Uterus (tissue), 4 donors: ENCODE measurements around the gene EPS8L1. TPM values are rescaled to one million over a fixed set of nuclear protein-coding genes. Genes with fewer than 3 reads are reported as not detected.
"Not testable (repeated sequence)": the region's sequence is repeated elsewhere in the genome, so short reads cannot be mapped to it uniquely, and the experiment has no call there.

Experiments used
- DNase-seq, 2 donors: peaks; one replicate each; pipeline ENCODE4 v3.0.0-alpha.2; 2019 to 2020
- H3K27ac ChIP-seq, 2 donors: fragments of 200-600 bp; sonication (generic); 1 replicate in 1 of 2; 2 replicates in 1 of 2; pipeline ENCODE4 v1.5.1; 2016 to 2018
- H3K27me3 ChIP-seq, 2 donors: fragments of 200-600 bp; sonication (generic); one replicate each; pipeline ENCODE4 v1.5.1; 2018 to 2019; ENCODE audit warnings: control low read depth in 1 of 2
- H3K36me3 ChIP-seq, 2 donors: fragments of 200-600 bp; sonication (generic); one replicate each; pipeline ENCODE4 v1.5.1; 2019; ENCODE audit warnings: control low read depth in 1 of 2
- H3K4me1 ChIP-seq, 2 donors: fragments of 200-600 bp; sonication (generic); one replicate each; pipeline ENCODE4 v1.5.1; 2018 to 2019; ENCODE audit warnings: control low read depth in 1 of 2
- H3K4me3 ChIP-seq, 2 donors: fragments of 200-600 bp; sonication (generic); 1 replicate in 1 of 2; 2 replicates in 1 of 2; pipeline ENCODE4 v1.5.1; 2018 to 2019; ENCODE audit warnings: mild to moderate bottlenecking in 1 of 2
- H3K9me3 ChIP-seq, 2 donors: fragments of 200-600 bp; sonication (generic); one replicate each; pipeline ENCODE4 v1.5.1; 2019; ENCODE audit warnings: control low read depth in 1 of 2
- CTCF ChIP-seq, 4 experiments: fragments of 200-600 bp in 2 of 4; fragments of 450-650 bp in 2 of 4; sonication (generic) in 2 of 4; IDR thresholded peaks; one replicate each; pipeline ENCODE4 v1.5.1; 2016 to 2019; ENCODE audit warnings: antibody characterized with exemption in 4 of 4, mild to moderate bottlenecking in 2 of 4, moderate library complexity in 1 of 4
- POLR2A ChIP-seq, 2 donors: fragments of 450-650 bp; IDR thresholded peaks; one replicate each; pipeline ENCODE4 v1.6.1; 2016; ENCODE audit warnings: antibody characterized with exemption in 2 of 2, mild to moderate bottlenecking in 1 of 2, moderate library complexity in 1 of 2
- intact Hi-C: fragments of 100-400 bp; cut with DNase I; formaldehyde crosslinking; loops from one replicate; pipeline ENCODE4 v1.15.1; 2023; ENCODE audit warnings: low total_unique reads
- total RNA-seq, 4 donors: library from RNA; depleted of rRNA in 3 of 4; stranded (reverse); fragments of >200 nt in 3 of 4; gene quantifications; one replicate each; pipeline versions ENCODE4 v1.1.0 to v1.2.4, GENCODE V29; 2014 to 2023
- donor health status: DM: yes; HTN: yes; CAD: no.

EPS8L1 gene
- total RNA-seq, 4 donors from 2014 or later, result 4.2 to 22.4 (median 5.6) TPM; not detected in 1

- intact Hi-C loops, result no loop called here
- no peak overlapping the region for H3K4me3 ChIP-seq
- H3K4me1 ChIP-seq, result no peaks in the 10 kb centered on the region
- no peaks in the 10 kb centered on the region for H3K36me3 ChIP-seq
- no peaks in the 10 kb centered on the region for H3K27me3 ChIP-seq
- H3K27ac ChIP-seq, result no peak overlapping the region
- TF ChIP-seq POLR2A (IDR thresholded peaks at IDR 0.05) (no peak), CTCF (IDR thresholded peaks at IDR 0.05) (no peak)
- H3K9me3 ChIP-seq, result no peaks in the 10 kb centered on the region
- no peak for DNase-seq
Measured at GRCh38 chr19:55032170-55032800, 43.4 kb upstream of the EPS8L1 start.

- intact Hi-C loops, H3K9me3 ChIP-seq, H3K36me3 ChIP-seq, H3K4me1 ChIP-seq, H3K4me3 ChIP-seq, DNase-seq, H3K27ac ChIP-seq, H3K27me3 ChIP-seq: not testable (repeated sequence)
Measured at GRCh38 chr19:55032976-55033643, 42.6 kb upstream of the EPS8L1 start.

GRCh38 chr19:55034751-55035150, 40.9 kb upstream of the EPS8L1 start:
- no peaks in the 10 kb centered on the region for H3K36me3 ChIP-seq
- no peaks in the 10 kb centered on the region for H3K4me1 ChIP-seq
- no peak for DNase-seq
- no peak overlapping the region for H3K27ac ChIP-seq
- no peaks in the 10 kb centered on the region for H3K27me3 ChIP-seq
- H3K4me3 ChIP-seq, result no peak overlapping the region
- TF ChIP-seq CTCF (IDR thresholded peaks at IDR 0.05) (no peak), POLR2A (IDR thresholded peaks at IDR 0.05) (no peak)
- intact Hi-C loops, result no loop called here
- H3K9me3 ChIP-seq, result no peaks in the 10 kb centered on the region

- H3K27me3 ChIP-seq, result no peaks in the 10 kb centered on the region
- no peaks in the 10 kb centered on the region for H3K4me1 ChIP-seq
- intact Hi-C loops, result no loop called here
- H3K9me3 ChIP-seq, result no peaks in the 10 kb centered on the region
- no peak overlapping the region for H3K4me3 ChIP-seq
- DNase-seq, result no peak
- H3K36me3 ChIP-seq, result no peaks in the 10 kb centered on the region
- no peak for TF ChIP-seq CTCF (IDR thresholded peaks at IDR 0.05)
- TF ChIP-seq POLR2A (IDR thresholded peaks at IDR 0.05), result no peak
- no peak overlapping the region for H3K27ac ChIP-seq
Measured at GRCh38 chr19:55036058-55036457, 39.6 kb upstream of the EPS8L1 start.

DNA sequence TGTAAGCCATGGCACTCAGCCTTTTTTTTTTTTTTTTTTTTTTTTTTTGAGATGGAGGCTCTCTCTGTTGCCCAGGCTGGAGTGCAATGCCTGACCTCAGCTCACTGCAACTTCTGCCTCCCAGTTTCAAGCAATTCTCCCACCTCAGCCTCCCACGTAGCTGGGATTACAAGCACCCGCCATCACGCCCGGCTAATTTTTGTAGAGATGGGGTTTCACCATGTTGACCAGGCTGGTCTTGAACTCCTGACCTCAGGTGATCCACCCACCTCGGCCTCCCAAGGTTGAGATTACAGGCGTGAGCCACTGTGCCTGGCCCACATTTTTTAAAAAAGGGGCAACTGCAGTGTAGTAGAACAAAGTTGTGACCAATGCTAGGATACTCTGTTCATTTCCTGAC, 38.1 kb upstream of the EPS8L1 start:
- DNase-seq, H3K9me3 ChIP-seq, H3K27ac ChIP-seq: not testable (repeated sequence)

GRCh38 chr19:55040654-55041053, 35.0 kb upstream of the EPS8L1 start:
- H3K4me1 ChIP-seq, H3K4me3 ChIP-seq, H3K27me3 ChIP-seq, intact Hi-C loops, DNase-seq, H3K9me3 ChIP-seq, H3K27ac ChIP-seq, H3K36me3 ChIP-seq: not testable (repeated sequence)

More for the DNA sequence above, 38.1 kb upstream of the EPS8L1 start:
- H3K27me3 ChIP-seq, H3K4me1 ChIP-seq, intact Hi-C loops, H3K4me3 ChIP-seq, H3K36me3 ChIP-seq: not testable (repeated sequence)
